Fibroblast of peridontal ligament (primary cell): ENCODE measurements around the gene OR2T12.
"Not testable (repeated sequence)": the region's sequence is repeated elsewhere in the genome, so short reads cannot be mapped to it uniquely, and the experiment has no call there.

Source experiments
- DNase-seq: peaks from one replicate; pipeline ENCODE4 v3.0.0-alpha.2; 2010; ENCODE audit errors: extremely low read depth

OR2T12 gene

GRCh38 chr1:248303324-248303723, at the start of gene OR2T12:
Gene OR2T12, minus strand, starts transcription at chr1:248303424. Its CDS starts 7,846 bp downstream, at chr1:248295578.
- no peak for DNase-seq

- no peak for DNase-seq
Measured at GRCh38 chr1:248348475-248348874, 45.3 kb upstream of the OR2T12 start, which contains the start of gene OR14C36. Gene OR14C36, plus strand, starts transcription at chr1:248348775. Its CDS starts 0 bp downstream, at chr1:248348775.

- DNase-seq, result no peak
Measured at GRCh38 chr1:248343451-248343850, 40.2 kb upstream of the OR2T12 start.

- DNase-seq, result no peak
Measured at GRCh38 chr1:248324468-248324867, 21.2 kb upstream of the OR2T12 start, which contains the start of gene OR2M7. Gene OR2M7, minus strand, starts transcription at chr1:248324568. Its CDS starts 0 bp downstream, at chr1:248324568.

GRCh38 chr1:248316796-248317195, 13.6 kb upstream of the OR2T12 start:
- DNase-seq, result no peak

GRCh38 chr1:248306740-248307139, 3.5 kb upstream of the OR2T12 start:
- not testable (repeated sequence) for DNase-seq

- DNase-seq, result no peak
Measured at GRCh38 chr1:248306103-248306502, 2.9 kb upstream of the OR2T12 start.

- DNase-seq, result not testable (repeated sequence)
Measured at GRCh38 chr1:248305672-248306071, 2.4 kb upstream of the OR2T12 start.

- no peak for DNase-seq
Measured at GRCh38 chr1:248288391-248288790, 14.8 kb downstream of the OR2T12 start.

GRCh38 chr1:248277876-248278275, 25.3 kb downstream of the OR2T12 start, which contains the start of gene OR2T33:
Gene OR2T33, minus strand, starts transcription at chr1:248277976. Its CDS starts 4,162 bp downstream, at chr1:248273814.
- DNase-seq, result no peak

- not testable (repeated sequence) for DNase-seq
Measured at GRCh38 chr1:248273225-248273624, 30.0 kb downstream of the OR2T12 start.

GRCh38 chr1:248268178-248268577, 35.0 kb downstream of the OR2T12 start:
- no peak for DNase-seq

GRCh38 chr1:248259309-248259708, 43.9 kb downstream of the OR2T12 start:
- DNase-seq, result not testable (repeated sequence)

GRCh38 chr1:248243204-248243603, 60.0 kb downstream of the OR2T12 start:
- peak; percentile 2 for DNase-seq
